ENCODE results near the gene FBXO24.
A peak's percentile ranks its signal among the peaks of the same experiment; 100 is the strongest.

FBXO24 gene

GRCh38 chr7:100590077-100590737 lies 4.1 kb downstream of the FBXO24 start:
- DNase-seq (ENCODE audit: low read depth, low spot score) = no peak

- DNase-seq (ENCODE audit: low read depth, low spot score) = no peak
Measured at GRCh38 chr7:100591596-100591995, 5.5 kb downstream of the FBXO24 start.

- DNase-seq (ENCODE audit: low read depth, low spot score) = no peak
Measured at GRCh38 chr7:100595188-100595587, 9.1 kb downstream of the FBXO24 start.

GRCh38 chr7:100598425-100598824 lies 12.3 kb downstream of the FBXO24 start:
- DNase-seq (ENCODE audit: low read depth, low spot score) = no peak

- DNase-seq (ENCODE audit: low read depth, low spot score) = no peak
Measured at GRCh38 chr7:100599911-100600729, 14.0 kb downstream of the FBXO24 start.

GRCh38 chr7:100600730-100601038 lies 14.6 kb downstream of the FBXO24 start:
- DNase-seq (ENCODE audit: low read depth, low spot score) = no peak

- DNase-seq (ENCODE audit: low read depth, low spot score) = peak; percentile 79
Measured at GRCh38 chr7:100602889-100603725, 17.0 kb downstream of the FBXO24 start.

- peak; percentile 73 for DNase-seq (ENCODE audit: low read depth, low spot score)
Measured at GRCh38 chr7:100603726-100604027, 17.5 kb downstream of the FBXO24 start.

GRCh38 chr7:100604028-100604975 lies 18.2 kb downstream of the FBXO24 start:
- DNase-seq (ENCODE audit: low read depth, low spot score) = peak; percentile 84

- peak; percentile 46 for DNase-seq (ENCODE audit: low read depth, low spot score)
Measured at GRCh38 chr7:100604976-100605911, 19.1 kb downstream of the FBXO24 start.

- no peak for DNase-seq (ENCODE audit: low read depth, low spot score)
Measured at GRCh38 chr7:100606313-100606712, 20.2 kb downstream of the FBXO24 start.

- no peak for DNase-seq (ENCODE audit: low read depth, low spot score)
Measured at GRCh38 chr7:100607111-100607510, 21.0 kb downstream of the FBXO24 start.

- no peak for DNase-seq (ENCODE audit: low read depth, low spot score)
Measured at GRCh38 chr7:100609958-100610357, 23.8 kb downstream of the FBXO24 start.

- peak; percentile 100 for DNase-seq (ENCODE audit: low read depth, low spot score)
Measured at GRCh38 chr7:100611983-100612729, 26.0 kb downstream of the FBXO24 start, which contains the start of gene MOSPD3. TSS of gene MOSPD3 (plus strand) at chr7:100612540. CDS start at chr7:100612792, 252 bp downstream.

GRCh38 chr7:100612730-100613390 lies 26.7 kb downstream of the FBXO24 start:
- peak; percentile 35 for DNase-seq (ENCODE audit: low read depth, low spot score)

- DNase-seq (ENCODE audit: low read depth, low spot score) = no peak
Measured at GRCh38 chr7:100613412-100614175, 27.5 kb downstream of the FBXO24 start.

GRCh38 chr7:100614308-100614861 lies 28.3 kb downstream of the FBXO24 start:
- DNase-seq (ENCODE audit: low read depth, low spot score) = no peak

- no peak for DNase-seq (ENCODE audit: low read depth, low spot score)
Measured at GRCh38 chr7:100620239-100620638, 34.1 kb downstream of the FBXO24 start.

Measured in ELF-1 (cell line).